Ovary (tissue), 9 donors: ENCODE data around the gene HES5. TPM values are rescaled to one million over a fixed set of nuclear protein-coding genes. Genes with fewer than 3 reads are reported as not detected.

Experiments used
- DNase-seq, 5 donors: peaks; one replicate each; pipeline ENCODE4 v3.0.0-alpha.2; 2019 to 2020
- H3K27ac ChIP-seq, 2 donors: fragments of 200-600 bp; one replicate each; pipeline versions ENCODE4 v1.5.1 to v1.8.0; 2019 to 2022
- H3K27me3 ChIP-seq: fragments of 200-600 bp; one replicate; pipeline ENCODE4 v1.8.0; 2022
- H3K36me3 ChIP-seq: fragments of 200-600 bp; sonication (generic); one replicate; pipeline ENCODE4 v1.5.1; 2019
- H3K4me1 ChIP-seq: one replicate; pipeline ENCODE4 v1.8.1; 2013; ENCODE audit warnings: mild to moderate bottlenecking, moderate library complexity; ENCODE audit not compliant: insufficient read depth
- H3K4me3 ChIP-seq: fragments of 200-600 bp; sonication (generic); one replicate; pipeline ENCODE4 v1.5.1; 2017
- H3K9me3 ChIP-seq, 2 donors: fragments of 200-600 bp in 1 of 2; sonication (generic) in 1 of 2; one replicate each; pipeline versions ENCODE4 v1.5.1 to v1.8.1; 2013 to 2019; ENCODE audit warnings: mild to moderate bottlenecking in 1 of 2, moderate library complexity in 1 of 2
- EP300 ChIP-seq: sonication (generic); formaldehyde crosslinking; IDR thresholded peaks from one replicate; pipeline ENCODE4 v1.6.1; 2017; ENCODE audit warnings: antibody characterized with exemption
- POLR2A ChIP-seq: fragments of 450-650 bp; IDR thresholded peaks from one replicate; pipeline ENCODE4 v1.6.1; 2017; ENCODE audit warnings: antibody characterized with exemption, mild to moderate bottlenecking, moderate library complexity
- WGBS, 3 donors: extraction: QIAGEN DNeasy Blood & Tissue Kit in 1 of 3; methylation state at CpG; one replicate each; pipeline versions ENCODE4 v1.1.5 to v1.1.7; 2013 to 2017; 5-methylcytosine and 5-hydroxymethylcytosine counted together
- intact Hi-C, 4 donors: fragments of 100-400 bp; cut with DNase I; formaldehyde crosslinking; loops; one replicate each; pipeline versions ENCODE4 v1.11.0 to v1.15.1; 2022 to 2023
- polyA plus RNA-seq, 2 donors: library from polyadenylated mRNA; stranded (reverse); fragments of 200-250 nt in 1 of 2; fragments of 350-450 nt in 1 of 2; fragmentation: Illumina TruSeq in 1 of 2; extraction: RNeasy Lipid Tissue Mini Kit (QIAGEN cat#74804) in 1 of 2; gene quantifications; one replicate each; pipeline ENCODE4 v1.2.3, GENCODE V29; 2013 to 2014
- total RNA-seq, 7 donors: library from RNA; depleted of rRNA in 2 of 7; stranded (reverse); fragments of >200 nt in 2 of 7; fragmentation: NEBNext Ultra II Directional in 3 of 7; extraction: Animal tissue kit (Norgen Biotek cat#: 25700) in 3 of 7; gene quantifications; one replicate each; pipeline versions ENCODE4 v1.1.0 to v1.2.4, GENCODE V29; 2016 to 2023
- TF ChIP-seq, protein P1 (sequence below), 3 donors: fragments of 450-650 bp in 2 of 3; fragments of 200-600 bp in 1 of 3; IDR thresholded peaks; one replicate each; pipeline versions ENCODE4 v1.5.1 to v1.8.0; 2016 to 2022; ENCODE audit warnings: antibody characterized with exemption in 3 of 3, mild to moderate bottlenecking in 1 of 3
- donor health status: DM: no; HTN: no; CAD: no; lungs with moderate emphysema.
- donor health status: DM: no; HTN: no; CAD: no.
- donor health status: Bipolar disorder and iron deficiency.
- donor health status: DM: yes; HTN: yes; CAD: no.
- donor health status: DM: no; HTN: no; CAD: no.
- donor health status: DM: yes; HTN: yes; CAD: no.

Gene HES5
- total and polyA plus RNA-seq, 9 donors, result 0.13 to 0.53 (median 0.31) TPM; not detected in 4

GRCh38 chr1:2509589-2509988 is 20.5 kb downstream of the HES5 start:
- H3K36me3 ChIP-seq, result peaks cover 3% of the 10 kb centered on the region
- no peak overlapping the region for H3K27ac ChIP-seq
- H3K27me3 ChIP-seq, result no peaks in the 10 kb centered on the region
- 88 to 94% (median 93%) methylated on average over 11 of the region's 11 CpGs for WGBS, 3 donors
- no peak overlapping the region for H3K4me3 ChIP-seq
- no peak for DNase-seq
- no peaks in the 10 kb centered on the region for H3K4me1 ChIP-seq
- TF ChIP-seq, protein P1, sequence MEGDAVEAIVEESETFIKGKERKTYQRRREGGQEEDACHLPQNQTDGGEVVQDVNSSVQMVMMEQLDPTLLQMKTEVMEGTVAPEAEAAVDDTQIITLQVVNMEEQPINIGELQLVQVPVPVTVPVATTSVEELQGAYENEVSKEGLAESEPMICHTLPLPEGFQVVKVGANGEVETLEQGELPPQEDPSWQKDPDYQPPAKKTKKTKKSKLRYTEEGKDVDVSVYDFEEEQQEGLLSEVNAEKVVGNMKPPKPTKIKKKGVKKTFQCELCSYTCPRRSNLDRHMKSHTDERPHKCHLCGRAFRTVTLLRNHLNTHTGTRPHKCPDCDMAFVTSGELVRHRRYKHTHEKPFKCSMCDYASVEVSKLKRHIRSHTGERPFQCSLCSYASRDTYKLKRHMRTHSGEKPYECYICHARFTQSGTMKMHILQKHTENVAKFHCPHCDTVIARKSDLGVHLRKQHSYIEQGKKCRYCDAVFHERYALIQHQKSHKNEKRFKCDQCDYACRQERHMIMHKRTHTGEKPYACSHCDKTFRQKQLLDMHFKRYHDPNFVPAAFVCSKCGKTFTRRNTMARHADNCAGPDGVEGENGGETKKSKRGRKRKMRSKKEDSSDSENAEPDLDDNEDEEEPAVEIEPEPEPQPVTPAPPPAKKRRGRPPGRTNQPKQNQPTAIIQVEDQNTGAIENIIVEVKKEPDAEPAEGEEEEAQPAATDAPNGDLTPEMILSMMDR (IDR thresholded peaks at IDR 0.05), result no peak
- TF ChIP-seq EP300 (no peak), POLR2A (no peak)
- no peaks in the 10 kb centered on the region for H3K9me3 ChIP-seq
- intact Hi-C loops, result no loop called here

DNA sequence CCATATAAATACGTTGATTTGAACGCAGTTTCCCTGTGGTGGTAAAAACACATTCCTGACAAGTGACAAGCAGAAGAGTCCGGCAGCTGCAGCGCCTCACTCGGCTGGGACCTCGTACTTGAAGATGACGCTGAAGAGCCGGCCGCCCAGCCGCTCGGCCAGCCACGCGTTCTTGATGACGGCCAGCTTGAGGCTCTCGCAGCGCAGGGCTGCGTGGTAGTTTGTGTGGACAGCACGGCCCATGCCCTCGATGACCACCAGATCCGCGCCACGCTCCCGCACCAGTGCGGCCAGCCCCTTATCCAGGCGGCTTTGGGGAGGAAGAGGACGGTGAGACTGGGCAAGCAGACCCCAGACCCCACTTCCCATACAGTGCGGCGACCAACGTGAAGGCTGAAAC is 21.3 kb downstream of the HES5 start:
- WGBS, 3 donors, result 90 to 93% (median 91%) methylated on average over 29 of the region's 29 CpGs
- H3K27me3 ChIP-seq, result no peaks in the 10 kb centered on the region
- H3K27ac ChIP-seq, result no peak overlapping the region
- DNase-seq, result no peak
- H3K36me3 ChIP-seq, result peaks cover 3% of the 10 kb centered on the region
- H3K4me3 ChIP-seq, result no peak overlapping the region
- intact Hi-C loops, result no loop called here
- no peaks in the 10 kb centered on the region for H3K9me3 ChIP-seq
- TF ChIP-seq POLR2A, result no peak
- TF ChIP-seq EP300, result no peak
- TF ChIP-seq, protein P1 (IDR thresholded peaks at IDR 0.05), result no peak
- no peaks in the 10 kb centered on the region for H3K4me1 ChIP-seq

GRCh38 chr1:2508180-2508579 is 21.9 kb downstream of the HES5 start:
- Histone ChIP-seq H3K36me3 (peaks cover 3% of the 10 kb centered on the region), H3K27me3 (no peaks in the 10 kb centered on the region), H3K4me3 (no peak overlapping the region), H3K4me1 (no peaks in the 10 kb centered on the region), H3K27ac (no peak overlapping the region), H3K9me3 (no peaks in the 10 kb centered on the region)
- WGBS, 3 donors, result 79 to 82% (median 80%) methylated on average over 24 of the region's 24 CpGs
- TF ChIP-seq EP300 (no peak), POLR2A (no peak)
- TF ChIP-seq, protein P1 (IDR thresholded peaks at IDR 0.05), result no peak
- no peak for DNase-seq
- intact Hi-C loops, result no loop called here

DNA sequence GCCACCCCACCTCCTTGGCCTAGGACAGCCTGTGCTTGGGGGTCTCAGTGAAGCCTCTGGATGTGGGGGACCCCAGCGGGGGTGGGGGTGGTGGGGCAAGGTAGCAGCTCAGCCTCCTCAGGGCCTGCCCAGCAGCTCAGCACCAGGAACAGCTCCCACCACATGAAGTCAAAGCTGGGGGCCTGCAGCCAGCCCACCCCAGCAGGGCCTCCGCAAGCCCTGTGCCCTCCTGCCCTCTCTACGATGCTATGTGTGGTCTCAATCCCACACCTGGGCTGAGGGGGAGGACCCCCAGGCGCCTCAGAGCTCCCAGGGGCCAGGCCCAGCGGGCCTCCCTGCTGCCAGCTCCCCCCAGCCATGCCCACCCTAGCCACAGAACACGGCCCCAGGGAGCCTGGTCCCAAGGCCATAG is 22.3 kb downstream of the HES5 start:
- 70 to 86% (median 71%) methylated on average over 6 of the region's 6 CpGs for WGBS, 3 donors
- TF ChIP-seq POLR2A (no peak), EP300 (no peak)
- TF ChIP-seq, protein P1 (IDR thresholded peaks at IDR 0.05), result no peak
- no peak for DNase-seq
- Histone ChIP-seq H3K27ac (no peak overlapping the region), H3K36me3 (peaks cover 3% of the 10 kb centered on the region), H3K9me3 (no peaks in the 10 kb centered on the region), H3K4me3 (no peak overlapping the region), H3K4me1 (no peaks in the 10 kb centered on the region), H3K27me3 (no peaks in the 10 kb centered on the region)
- intact Hi-C loops, result no loop called here
